ENCODE measurements around the gene TCN2. TPM values are rescaled to one million over a fixed set of nuclear protein-coding genes. Genes with fewer than 3 reads are reported as not detected.

The TCN2 gene
- total RNA-seq, 1 donor from 2014 or later = 33.9 TPM

GRCh38 chr22:30612789-30613188, 5.8 kb downstream of the TCN2 start:
- H3K36me3 Mint-ChIP-seq = peaks cover 26% of the 10 kb centered on the region

GRCh38 chr22:30614268-30614667, 7.3 kb downstream of the TCN2 start:
- peaks cover 8% of the 10 kb centered on the region for H3K4me1 Mint-ChIP-seq
- Histone ChIP-seq H3K27me3 (no peaks in the 10 kb centered on the region), H3K4me3 (no peak overlapping the region), H3K9ac (no peak overlapping the region), H3K4me1 (peaks cover 2% of the 10 kb centered on the region), H3K79me2 (ENCODE audit: low read depth) (peaks cover 6% of the 10 kb centered on the region), H2AFZ (replicated peaks) (no peak overlapping the region), H3K9me3 (ENCODE audit: low read depth) (no peaks in the 10 kb centered on the region), H3K4me2 (no peak overlapping the region), H3K36me3 (peaks cover under 1% of the 10 kb centered on the region), H4K20me1 (ENCODE audit: low read depth) (no peaks in the 10 kb centered on the region), H3K27ac (no peak overlapping the region), H3F3A (ENCODE audit: low read depth) (no peaks in the 10 kb centered on the region)
- TF ChIP-seq CTCF (IDR thresholded peaks at IDR 0.05) (no peak), EZH2 (IDR thresholded peaks at IDR 0.05) (no peak), EZH2phosphoT487 (IDR thresholded peaks at IDR 0.05) (no peak)
- H3K4me3 Mint-ChIP-seq = no peak overlapping the region
- H3K36me3 Mint-ChIP-seq = peaks cover 26% of the 10 kb centered on the region
- no peak overlapping the region for H3K27ac Mint-ChIP-seq
- DNase-seq (ENCODE audit: low spot score) = no peak
- no peaks in the 10 kb centered on the region for H3K9me3 Mint-ChIP-seq
- H3K27me3 Mint-ChIP-seq (ENCODE audit: insufficient read depth, low read depth) = peaks cover 5% of the 10 kb centered on the region

More at GRCh38 chr22:30612789-30613188, 5.8 kb downstream of the TCN2 start:
- Histone ChIP-seq H3K4me3 (no peak overlapping the region), H3K27me3 (no peaks in the 10 kb centered on the region), H3K27ac (no peak overlapping the region), H3F3A (ENCODE audit: low read depth) (peaks cover 2% of the 10 kb centered on the region), H4K20me1 (ENCODE audit: low read depth) (no peaks in the 10 kb centered on the region), H3K4me1 (peaks cover 17% of the 10 kb centered on the region), H3K4me2 (no peak overlapping the region), H3K9ac (no peak overlapping the region), H3K79me2 (ENCODE audit: low read depth) (peaks cover 20% of the 10 kb centered on the region), H3K9me3 (ENCODE audit: low read depth) (no peaks in the 10 kb centered on the region), H3K36me3 (no peaks in the 10 kb centered on the region), H2AFZ (replicated peaks) (no peak overlapping the region)
- no peak overlapping the region for H3K4me3 Mint-ChIP-seq
- DNase-seq (ENCODE audit: low spot score) = no peak
- TF ChIP-seq CTCF (IDR thresholded peaks at IDR 0.05) (no peak), EZH2phosphoT487 (IDR thresholded peaks at IDR 0.05) (no peak), EZH2 (IDR thresholded peaks at IDR 0.05) (no peak)
- no peak overlapping the region for H3K27ac Mint-ChIP-seq
- H3K4me1 Mint-ChIP-seq = peaks cover 23% of the 10 kb centered on the region
- peaks cover 8% of the 10 kb centered on the region for H3K27me3 Mint-ChIP-seq (ENCODE audit: insufficient read depth, low read depth)
- H3K9me3 Mint-ChIP-seq = no peaks in the 10 kb centered on the region

- Histone ChIP-seq H3K9ac (no peak overlapping the region), H3K4me1 (no peaks in the 10 kb centered on the region), H3K9me3 (ENCODE audit: low read depth) (no peaks in the 10 kb centered on the region), H3F3A (ENCODE audit: low read depth) (no peaks in the 10 kb centered on the region), H3K4me2 (no peak overlapping the region), H3K27ac (no peak overlapping the region), H2AFZ (replicated peaks) (no peak overlapping the region), H3K4me3 (no peak overlapping the region), H3K36me3 (peaks cover 4% of the 10 kb centered on the region), H4K20me1 (ENCODE audit: low read depth) (no peaks in the 10 kb centered on the region), H3K27me3 (no peaks in the 10 kb centered on the region), H3K79me2 (ENCODE audit: low read depth) (peaks cover under 1% of the 10 kb centered on the region)
- Mint-ChIP-seq H3K27me3 (ENCODE audit: insufficient read depth, low read depth) (peaks cover 5% of the 10 kb centered on the region), H3K4me1 (peaks cover 3% of the 10 kb centered on the region), H3K36me3 (peaks cover 26% of the 10 kb centered on the region), H3K4me3 (no peak overlapping the region), H3K9me3 (no peaks in the 10 kb centered on the region), H3K27ac (no peak overlapping the region)
- no peak for TF ChIP-seq EZH2 (IDR thresholded peaks at IDR 0.05)
- no peak for TF ChIP-seq CTCF (IDR thresholded peaks at IDR 0.05)
- no peak for DNase-seq (ENCODE audit: low spot score)
These were observed 7.9 kb downstream of the TCN2 start for GRCh38 chr22:30614879-30615278.

All from neural progenitor cell (in vitro differentiated cells).